Mesenchymal stem cell (in vitro differentiated cells and primary cell): Measurements from ENCODE around the gene CCDC80.

Experiments
- DNase-seq: peaks from one replicate; pipeline ENCODE4 v3.0.0-alpha.2; 2013
- H2AFZ ChIP-seq: one replicate; pipeline ENCODE4 v1.6.1; 2013; ENCODE audit warnings: low read depth, mild to moderate bottlenecking, control low read depth, inconsistent platforms, low read length, moderate library complexity
- H2AK5ac ChIP-seq: 2 replicates; pipeline ENCODE4 v1.6.1; 2013; ENCODE audit warnings: low read length, moderate library complexity, mild to moderate bottlenecking, inconsistent platforms; ENCODE audit not compliant: severe bottlenecking
- H2BK120ac ChIP-seq: one replicate; pipeline ENCODE4 v1.6.1; 2013; ENCODE audit warnings: low read depth, mild to moderate bottlenecking, inconsistent platforms, low read length, moderate library complexity
- H2BK12ac ChIP-seq, 2 experiments: one replicate each; pipeline ENCODE4 v1.6.1; 2013; ENCODE audit warnings: inconsistent platforms in 2 of 2, low read length in 2 of 2, mild to moderate bottlenecking in 2 of 2, moderate library complexity in 2 of 2, control low read depth in 1 of 2
- H2BK15ac ChIP-seq: one replicate; pipeline ENCODE4 v1.6.1; 2013; ENCODE audit warnings: mild to moderate bottlenecking, low read depth, inconsistent platforms; ENCODE audit not compliant: poor library complexity, severe bottlenecking
- H2BK5ac ChIP-seq: 2 replicates; pipeline ENCODE4 v1.6.1; 2013; ENCODE audit warnings: low read depth, mild to moderate bottlenecking, low read length, control low read depth, inconsistent platforms; ENCODE audit not compliant: poor library complexity, severe bottlenecking
- H3K14ac ChIP-seq, 2 experiments: one replicate each; pipeline ENCODE4 v1.6.1; 2013; ENCODE audit warnings: inconsistent platforms in 2 of 2, low read length in 2 of 2, control low read depth in 1 of 2, mild to moderate bottlenecking in 1 of 2, moderate library complexity in 1 of 2
- H3K18ac ChIP-seq, 2 experiments: one replicate each; pipeline ENCODE4 v1.6.1; 2013; ENCODE audit warnings: inconsistent platforms in 2 of 2, low read length in 2 of 2, control low read depth in 1 of 2, low read depth in 1 of 2, mild to moderate bottlenecking in 1 of 2
- H3K23ac ChIP-seq, 2 experiments: one replicate each; pipeline ENCODE4 v1.6.1; 2013; ENCODE audit warnings: inconsistent platforms in 2 of 2, low read length in 2 of 2, mild to moderate bottlenecking in 2 of 2, moderate library complexity in 2 of 2, control low read depth in 1 of 2
- H3K27ac ChIP-seq: 2 replicates; pipeline ENCODE4 v1.5.1; 2013; ENCODE audit warnings: mild to moderate bottlenecking, moderate library complexity, low read length, control low read depth, inconsistent platforms; ENCODE audit not compliant: poor library complexity, severe bottlenecking
- H3K27me3 ChIP-seq, 2 experiments: 2 replicates each; pipeline versions ENCODE4 v1.6.1 to v1.7.0; 2013; ENCODE audit warnings: low read length in 2 of 2, mild to moderate bottlenecking in 2 of 2, moderate library complexity in 2 of 2, control low read depth in 1 of 2, inconsistent platforms in 1 of 2; ENCODE audit not compliant: control insufficient read depth in 1 of 2, insufficient read depth in 1 of 2
- H3K36me3 ChIP-seq, 2 experiments: 2 replicates each; pipeline versions ENCODE4 v1.6.1 to v1.7.0; 2013; ENCODE audit warnings: low read length in 2 of 2, control low read depth in 1 of 2, inconsistent platforms in 1 of 2, low read depth in 1 of 2, mild to moderate bottlenecking in 1 of 2; ENCODE audit not compliant: insufficient read depth in 2 of 2, control insufficient read depth in 1 of 2
- H3K4ac ChIP-seq, 2 experiments: one replicate each; pipeline ENCODE4 v1.6.1; 2013; ENCODE audit warnings: inconsistent platforms in 2 of 2, low read length in 2 of 2, mild to moderate bottlenecking in 2 of 2, moderate library complexity in 2 of 2, control low read depth in 1 of 2, low read depth in 1 of 2
- H3K4me1 ChIP-seq: 2 replicates; pipeline ENCODE4 v1.6.1; 2013; ENCODE audit warnings: low read depth, low read length, control low read depth; ENCODE audit not compliant: control insufficient read depth, insufficient read depth
- H3K4me2 ChIP-seq: 2 replicates; pipeline ENCODE4 v1.6.1; 2013; ENCODE audit warnings: low read length, mild to moderate bottlenecking, inconsistent platforms; ENCODE audit not compliant: poor library complexity, severe bottlenecking
- H3K4me3 ChIP-seq, 2 experiments: 2 replicates each; pipeline versions ENCODE4 v1.5.1 to v1.7.0; 2013; ENCODE audit warnings: low read length in 2 of 2, mild to moderate bottlenecking in 2 of 2, control low read depth in 1 of 2, low read depth in 1 of 2; ENCODE audit not compliant: insufficient read depth in 1 of 2
- H3K79me1 ChIP-seq: replicated peaks from 2 replicates; pipeline ENCODE4 v1.6.1; 2013; ENCODE audit warnings: mild to moderate bottlenecking, control low read depth, low read length, inconsistent platforms; ENCODE audit not compliant: poor library complexity, severe bottlenecking
- H3K9ac ChIP-seq: 2 replicates; pipeline ENCODE4 v1.7.0; 2013; ENCODE audit warnings: mild to moderate bottlenecking, low read length, moderate library complexity
- H3K9me3 ChIP-seq: 2 replicates; pipeline ENCODE4 v1.7.0; 2013; ENCODE audit warnings: mild to moderate bottlenecking, low read length; ENCODE audit not compliant: control insufficient read depth
- H4K8ac ChIP-seq: one replicate; pipeline ENCODE4 v1.6.1; 2013; ENCODE audit warnings: inconsistent platforms, mild to moderate bottlenecking, low read length, moderate library complexity
- H4K91ac ChIP-seq: one replicate; pipeline ENCODE4 v1.6.1; 2013; ENCODE audit warnings: mild to moderate bottlenecking, low read length, inconsistent platforms
- WGBS: methylation state at CpG from one replicate; pipeline ENCODE4 v1.1.7; 2013; ENCODE audit warnings: mixed read lengths; 5-methylcytosine and 5-hydroxymethylcytosine counted together

Gene CCDC80

GRCh38 chr3:112615989-112616731, 24.8 kb downstream of the CCDC80 start:
- peaks cover 13 to 90% of the 10 kb centered on the region in 2 experiments for H3K36me3 ChIP-seq
- H3K9ac ChIP-seq, result peak overlapping the region; percentile 3
- no peak overlapping the region for H3K23ac ChIP-seq
- H2BK15ac ChIP-seq, result no peak overlapping the region
- no peak overlapping the region for H3K14ac ChIP-seq
- no peaks in the 10 kb centered on the region for H3K4me1 ChIP-seq
- H3K27me3 ChIP-seq, result no peaks in the 10 kb centered on the region
- no peak overlapping the region for H3K4ac ChIP-seq
- DNase-seq, result no peak
- H3K4me2 ChIP-seq, result no peak overlapping the region
- H4K91ac ChIP-seq, result no peak overlapping the region
- 98% methylated on average over 6 of the region's 7 CpGs for WGBS
- no peak overlapping the region for H2BK5ac ChIP-seq
- H2AFZ ChIP-seq, result no peak overlapping the region
- no peak overlapping the region for H3K27ac ChIP-seq
- H2AK5ac ChIP-seq, result no peak overlapping the region
- no peak overlapping the region for H3K18ac ChIP-seq
- no peaks in the 10 kb centered on the region for H3K9me3 ChIP-seq
- no peak overlapping the region for H3K4me3 ChIP-seq
- no peak overlapping the region for H4K8ac ChIP-seq
- H2BK120ac ChIP-seq, result no peak overlapping the region
- no peaks in the 10 kb centered on the region for H3K79me1 ChIP-seq
- H2BK12ac ChIP-seq, result no peak overlapping the region

- H3K9ac ChIP-seq, result peak overlapping the region; percentile 54
- peaks cover 9 to 96% of the 10 kb centered on the region in 2 experiments for H3K36me3 ChIP-seq
- H4K8ac ChIP-seq, result no peak overlapping the region
- H2BK120ac ChIP-seq, result no peak overlapping the region
- H2BK5ac ChIP-seq, result no peak overlapping the region
- no peak overlapping the region for H3K4me3 ChIP-seq
- no peak overlapping the region for H3K4me2 ChIP-seq
- H3K4ac ChIP-seq, result no peak overlapping the region
- 92% methylated on average over 1 of the region's 5 CpGs for WGBS
- no peak overlapping the region for H3K14ac ChIP-seq
- no peaks in the 10 kb centered on the region for H3K4me1 ChIP-seq
- H4K91ac ChIP-seq, result no peak overlapping the region
- no peak for DNase-seq
- H3K79me1 ChIP-seq, result no peaks in the 10 kb centered on the region
- H3K23ac ChIP-seq, result no peak overlapping the region
- H2AK5ac ChIP-seq, result no peak overlapping the region
- no peak overlapping the region for H3K27ac ChIP-seq
- H3K9me3 ChIP-seq, result no peaks in the 10 kb centered on the region
- H2AFZ ChIP-seq, result no peak overlapping the region
- H2BK15ac ChIP-seq, result no peak overlapping the region
- no peak overlapping the region for H2BK12ac ChIP-seq
- H3K27me3 ChIP-seq, result no peaks in the 10 kb centered on the region
- H3K18ac ChIP-seq, result no peak overlapping the region
These were observed 29.0 kb downstream of the CCDC80 start for GRCh38 chr3:112611752-112612515.

- Histone ChIP-seq H3K4ac (no peak overlapping the region), H4K91ac (no peak overlapping the region), H3K23ac (no peak overlapping the region), H3K9ac (peak overlapping the region; percentile 73), H2BK120ac (no peak overlapping the region), H3K4me2 (no peak overlapping the region), H3K4me1 (peaks cover 2% of the 10 kb centered on the region), H3K9me3 (no peaks in the 10 kb centered on the region), H3K14ac (no peak overlapping the region), H3K4me3 (no peak overlapping the region), H3K79me1 (no peaks in the 10 kb centered on the region), H3K27me3 (no peaks in the 10 kb centered on the region), H2AFZ (no peak overlapping the region), H2BK15ac (no peak overlapping the region), H3K27ac (no peak overlapping the region), H4K8ac (no peak overlapping the region), H3K36me3 (peaks cover 3 to 96% of the 10 kb centered on the region in 2 experiments), H2AK5ac (no peak overlapping the region), H2BK5ac (no peak overlapping the region), H3K18ac (no peak overlapping the region), H2BK12ac (no peak overlapping the region)
- peak; percentile 73 for DNase-seq
- 89% methylated on average over 3 of the region's 3 CpGs for WGBS
These were observed 30.8 kb downstream of the CCDC80 start for GRCh38 chr3:112610121-112610520.

GRCh38 chr3:112607863-112608262, 33.1 kb downstream of the CCDC80 start:
- H2BK12ac ChIP-seq, result no peak overlapping the region

More at GRCh38 chr3:112607863-112608262, 33.1 kb downstream of the CCDC80 start:
- no peaks in the 10 kb centered on the region for H3K9me3 ChIP-seq
- no peak overlapping the region for H3K4ac ChIP-seq
- H2AK5ac ChIP-seq, result no peak overlapping the region
- H3K36me3 ChIP-seq, result peaks cover 3 to 92% of the 10 kb centered on the region in 2 experiments
- H2BK120ac ChIP-seq, result no peak overlapping the region
- H2AFZ ChIP-seq, result no peak overlapping the region
- peaks cover 2% of the 10 kb centered on the region for H3K4me1 ChIP-seq
- no peak overlapping the region for H3K4me3 ChIP-seq
- no peaks in the 10 kb centered on the region for H3K27me3 ChIP-seq
- no peak overlapping the region for H3K9ac ChIP-seq
- no peak overlapping the region for H4K8ac ChIP-seq
- H2BK15ac ChIP-seq, result no peak overlapping the region
- H3K4me2 ChIP-seq, result no peak overlapping the region
- H2BK5ac ChIP-seq, result no peak overlapping the region
- no peak overlapping the region for H3K18ac ChIP-seq
- H3K79me1 ChIP-seq, result no peaks in the 10 kb centered on the region
- H3K14ac ChIP-seq, result no peak overlapping the region
- no peak for DNase-seq
- H3K23ac ChIP-seq, result no peak overlapping the region
- H4K91ac ChIP-seq, result no peak overlapping the region
- peak overlapping the region; percentile 43 for H3K27ac ChIP-seq
